Measurements from ENCODE around the gene SAT1.

The SAT1 gene

GRCh38 chrX:23779025-23779424 lies 3.9 kb upstream of the SAT1 start:
- DNase-seq = peak; percentile 21

- no peak for DNase-seq
These were observed 518 bp upstream of the SAT1 start for GRCh38 chrX:23782455-23782854.

GRCh38 chrX:23783589-23784469 lies 856 bp downstream of the SAT1 start:
- DNase-seq = peak; percentile 29

- DNase-seq = no peak
These were observed 1.7 kb downstream of the SAT1 start for GRCh38 chrX:23784470-23785331.

- no peak for DNase-seq
These were observed 2.6 kb downstream of the SAT1 start for GRCh38 chrX:23785580-23785979.

- no peak for DNase-seq
These were observed 3.4 kb downstream of the SAT1 start for GRCh38 chrX:23786268-23786815.

- DNase-seq = no peak
These were observed 4.8 kb downstream of the SAT1 start for GRCh38 chrX:23787745-23788118.

- no peak for DNase-seq
These were observed 5.5 kb downstream of the SAT1 start for GRCh38 chrX:23788521-23788920.

- no peak for DNase-seq
These were observed 6.0 kb downstream of the SAT1 start for GRCh38 chrX:23788946-23789345.

- DNase-seq = no peak
These were observed 6.6 kb downstream of the SAT1 start for GRCh38 chrX:23789386-23790154.

GRCh38 chrX:23790155-23790497 lies 7.2 kb downstream of the SAT1 start:
- no peak for DNase-seq

GRCh38 chrX:23792861-23793553 lies 10.0 kb downstream of the SAT1 start:
- DNase-seq = peak; percentile 46

GRCh38 chrX:23795221-23795620 lies 12.2 kb downstream of the SAT1 start:
- DNase-seq = no peak

GRCh38 chrX:23797371-23798128 lies 14.6 kb downstream of the SAT1 start:
- no peak for DNase-seq

GRCh38 chrX:23799469-23800065 lies 16.6 kb downstream of the SAT1 start:
- DNase-seq = no peak

- no peak for DNase-seq
These were observed 19.5 kb downstream of the SAT1 start for GRCh38 chrX:23802431-23802830.

- no peak for DNase-seq
These were observed 21.0 kb downstream of the SAT1 start for GRCh38 chrX:23803931-23804381.

GRCh38 chrX:23804578-23804977 lies 21.6 kb downstream of the SAT1 start:
- DNase-seq = no peak

GRCh38 chrX:23805389-23805788 lies 22.4 kb downstream of the SAT1 start:
- DNase-seq = no peak

- no peak for DNase-seq
These were observed 27.3 kb downstream of the SAT1 start for GRCh38 chrX:23810279-23810678.

- no peak for DNase-seq
These were observed 28.2 kb downstream of the SAT1 start for GRCh38 chrX:23811108-23811651.
